HepG2 (cell line): ENCODE results near the gene UTS2R. TPM values are rescaled to one million over a fixed set of nuclear protein-coding genes. Genes with fewer than 3 reads are reported as not detected.
A peak's percentile ranks its signal among the peaks of the same experiment; 100 is the strongest.

Experiments
- FOXC1 ChIP-seq: sonication (generic); formaldehyde crosslinking; IDR thresholded peaks from 2 replicates; pipeline ENCODE4 v1.8.0; 2022; ENCODE audit warnings: mild to moderate bottlenecking, missing genetic modification reagents, borderline replicate concordance
- HMGXB4 ChIP-seq, 2 experiments: sonication (generic) in 1 of 2; formaldehyde crosslinking in 1 of 2; IDR thresholded peaks; 2 replicates each; pipeline versions ENCODE4 v1.4.0 to v1.6.1; 2018 to 2020; ENCODE audit warnings: missing genetic modification reagents in 2 of 2, borderline replicate concordance in 1 of 2, low read depth in 1 of 2, mild to moderate bottlenecking in 1 of 2, missing biosample characterization in 1 of 2
- HOXA7 ChIP-seq: sonication (generic); formaldehyde crosslinking; IDR thresholded peaks from 2 replicates; pipeline ENCODE4 v1.8.1; 2022; ENCODE audit warnings: mild to moderate bottlenecking, missing genetic modification reagents, moderate library complexity
- KDM5B ChIP-seq: sonication (generic); formaldehyde crosslinking; IDR thresholded peaks from 2 replicates; pipeline ENCODE4 v1.4.0; 2020; ENCODE audit warnings: missing genetic modification reagents, mild to moderate bottlenecking, borderline replicate concordance
- KLF9 ChIP-seq: IDR thresholded peaks from 2 replicates; pipeline ENCODE4 v1.6.1; 2016; ENCODE audit warnings: low read depth
- MAX ChIP-seq: IDR thresholded peaks from 2 replicates; pipeline ENCODE4 v1.6.1; 2012; ENCODE audit warnings: inconsistent platforms
- MXD4 ChIP-seq: IDR thresholded peaks from 2 replicates; pipeline ENCODE4 v1.6.1; 2016; ENCODE audit warnings: mild to moderate bottlenecking, missing biosample characterization, missing genetic modification reagents
- NKX3-1 ChIP-seq: sonication (generic); formaldehyde crosslinking; IDR thresholded peaks from 2 replicates; pipeline ENCODE4 v1.5.0; 2020; ENCODE audit warnings: missing genetic modification reagents
- SALL2 ChIP-seq: sonication (generic); formaldehyde crosslinking; IDR thresholded peaks from 2 replicates; pipeline ENCODE4 v1.8.1; 2023; ENCODE audit warnings: mild to moderate bottlenecking, missing genetic modification reagents, inconsistent platforms
- TEF ChIP-seq: sonication (generic); formaldehyde crosslinking; IDR thresholded peaks from 2 replicates; pipeline ENCODE4 v1.5.0; 2020; ENCODE audit warnings: missing genetic modification reagents
- WIZ ChIP-seq: sonication (generic); formaldehyde crosslinking; IDR thresholded peaks from 2 replicates; pipeline ENCODE4 v1.5.1; 2020; ENCODE audit warnings: mild to moderate bottlenecking, missing genetic modification reagents
- ZBTB14 ChIP-seq: sonication (generic); formaldehyde crosslinking; IDR thresholded peaks from 2 replicates; pipeline ENCODE4 v1.4.0; 2020; ENCODE audit warnings: missing genetic modification reagents
- ZMYM3 ChIP-seq: sonication (generic); formaldehyde crosslinking; IDR thresholded peaks from 2 replicates; pipeline ENCODE4 v1.5.1; 2020; ENCODE audit warnings: mild to moderate bottlenecking, missing genetic modification reagents
- ZNF547 ChIP-seq: sonication (generic); formaldehyde crosslinking; IDR thresholded peaks from 2 replicates; pipeline ENCODE4 v1.5.1; 2020; ENCODE audit warnings: mild to moderate bottlenecking, missing genetic modification reagents
- ZNF644 ChIP-seq: IDR thresholded peaks from 2 replicates; pipeline ENCODE4 v1.6.1; 2016; ENCODE audit warnings: low read depth
- ZNF687 ChIP-seq: sonication (generic); formaldehyde crosslinking; IDR thresholded peaks from 2 replicates; pipeline ENCODE4 v1.5.1; 2020; ENCODE audit warnings: mild to moderate bottlenecking, missing genetic modification reagents, moderate library complexity
- ZNF768 ChIP-seq: sonication (generic); formaldehyde crosslinking; IDR thresholded peaks from 2 replicates; pipeline ENCODE4 v1.4.0; 2020; ENCODE audit warnings: missing genetic modification reagents
- ZNF883 ChIP-seq: sonication (generic); formaldehyde crosslinking; IDR thresholded peaks from 2 replicates; pipeline ENCODE4 v1.5.1; 2020; ENCODE audit warnings: mild to moderate bottlenecking, missing genetic modification reagents; ENCODE audit errors: not compliant biosample characterization
- ZXDC ChIP-seq: sonication (generic); formaldehyde crosslinking; IDR thresholded peaks from 2 replicates; pipeline ENCODE4 v1.5.0; 2020; ENCODE audit warnings: mild to moderate bottlenecking, missing genetic modification reagents
- polyA plus RNA-seq, 8 experiments: library from polyadenylated mRNA; depleted of rRNA in 3 of 8; stranded (reverse) in 7 of 8; unstranded in 1 of 8; fragments of >200 nt; fragmentation: Illumina TruSeq in 4 of 8; extraction: Trizol in 4 of 8; gene quantifications; 2 replicates each; pipeline versions ENCODE4 v1.2.1 to v1.2.3, GENCODE V29; 2011 to 2016; ENCODE audit warnings: low read depth in 4 of 8, missing spikeins in 1 of 8, mixed read lengths in 1 of 8; ENCODE audit not compliant: insufficient read depth in 1 of 8
- total RNA-seq, 5 experiments: library from RNA; depleted of rRNA; stranded (reverse); fragments of >200 nt; fragmentation: Illumina TruSeq; extraction: Trizol; gene quantifications; 2 replicates each; pipeline ENCODE4 v1.2.3, GENCODE V29; 2016; ENCODE audit warnings: low read depth in 1 of 5

Gene UTS2R
- total and polyA plus RNA-seq, 2 of the 13 experiments (the other 11 are each of a cell fraction or from before 2014, with no cell fraction given) = 0.13 to 0.15 TPM

- TF ChIP-seq MAX (peak; percentile 62; the same call in 1 of the 2 replicates), MXD4 (CRISPR knock-in tag) (no peak), ZNF547 (peak; percentile 21; the same call in 1 of the 2 replicates), ZNF644 (CRISPR knock-in tag) (0 out of 2 replicates have a peak, but pooled peaks have one; percentile 13), ZNF768 (peak; percentile 71; the same call in 1 of the 2 replicates), ZXDC (CRISPR knock-in tag) (no peak), KDM5B (CRISPR knock-in tag) (0 out of 2 replicates have a peak, but pooled peaks have one; percentile 29), FOXC1 (CRISPR knock-in tag) (no peak), WIZ (CRISPR knock-in tag) (0 out of 2 replicates have a peak, but pooled peaks have one; percentile 24), SALL2 (CRISPR knock-in tag) (no peak), NKX3-1 (no peak), ZMYM3 (CRISPR knock-in tag) (peak; percentile 27; the same call in 1 of the 2 replicates), TEF (CRISPR knock-in tag) (no peak), HOXA7 (no peak), ZNF687 (peak; percentile 57), ZBTB14 (no peak), KLF9 (no peak), HMGXB4 (CRISPR knock-in tag; IDR thresholded peaks at IDR 0.05; ENCODE audit: borderline replicate concordance in 1 of 2, low read depth in 1 of 2) (0 out of 4 replicates have a peak, but pooled peaks of 1 of the 2 experiments have one; percentile 15), ZNF883 (CRISPR knock-in tag) (peak; percentile 24)
Observed at GRCh38 chr17:82354804-82355308, 16.7 kb upstream of the UTS2R start (continued).
